HL-60/S4 treated with phorbol 12-myristate 13-acetate at 8.2 ng/mL for 4 days and 3 days (cell line): ENCODE results near the gene ERG28.
"Not testable (repeated sequence)": the region's sequence is repeated elsewhere in the genome, so short reads cannot be mapped to it uniquely, and the experiment has no call there.

Experiments used
- in situ Hi-C: fragments of 300-500 bp; cut with MboI; formaldehyde crosslinking; loops from 2 replicates; pipeline ENCODE4 v1.15.0; 2022; ENCODE audit warnings: low sequenced_read_pairs

The ERG28 gene

DNA sequence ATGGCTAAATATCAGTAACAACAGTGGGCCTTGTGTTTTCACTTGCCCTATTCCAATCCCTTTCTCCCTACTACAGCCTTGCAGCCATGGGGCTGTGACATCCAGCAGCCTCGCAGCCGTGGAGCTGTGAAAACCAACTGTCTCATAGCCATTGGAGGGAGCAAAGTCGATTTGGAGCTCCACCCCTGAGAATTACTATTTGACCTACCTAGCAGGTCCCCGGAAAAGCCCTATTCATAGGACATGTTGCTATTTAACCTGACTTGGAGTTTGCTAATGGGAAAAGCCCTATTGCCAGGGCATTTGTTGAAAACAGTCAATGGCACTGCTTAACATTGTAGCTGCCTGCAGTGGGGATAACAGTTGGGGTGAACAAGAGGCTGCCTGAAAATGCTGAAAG is 33.3 kb downstream of the ERG28 start:
- in situ Hi-C loops: no loop called here

DNA sequence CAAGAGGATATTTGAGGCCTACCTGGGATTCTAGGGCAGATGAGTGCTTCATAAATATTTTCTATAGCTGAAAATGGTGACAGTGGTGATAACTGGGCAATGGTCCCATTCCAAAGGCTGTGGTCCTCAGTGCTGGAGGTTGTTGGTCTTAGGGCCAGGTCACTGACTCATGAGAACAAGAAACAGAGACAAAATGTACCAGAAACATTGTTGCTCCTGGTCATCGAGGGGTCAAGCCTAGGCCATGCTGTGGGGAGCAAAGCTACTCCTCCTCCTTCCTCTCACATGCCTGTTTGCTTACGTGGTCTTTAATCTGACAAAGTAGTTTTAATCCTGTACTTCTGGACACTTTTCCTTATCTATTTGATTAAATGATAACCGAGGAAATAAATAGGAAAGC is 33.8 kb downstream of the ERG28 start:
- in situ Hi-C loops: no loop called here

DNA sequence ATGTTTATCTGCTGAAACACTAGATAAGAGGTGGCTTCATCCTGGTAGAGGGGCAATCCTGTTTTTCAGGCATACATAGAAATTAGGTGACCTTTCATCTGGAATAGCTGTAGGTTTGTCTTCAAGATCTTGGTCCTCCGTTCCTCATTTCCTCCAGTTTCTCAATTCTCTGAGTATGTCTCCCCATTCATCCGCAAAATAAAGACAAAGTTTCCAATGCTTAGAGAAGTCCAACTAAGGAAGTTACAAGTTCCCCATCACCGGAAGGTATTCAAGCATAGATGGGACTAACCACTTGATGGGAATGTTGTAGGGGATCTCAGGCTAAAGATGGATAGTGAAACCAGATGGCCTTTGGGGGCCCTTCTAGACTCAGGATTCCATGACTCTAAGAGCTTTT is 34.3 kb downstream of the ERG28 start:
- in situ Hi-C loops: no loop called here

DNA sequence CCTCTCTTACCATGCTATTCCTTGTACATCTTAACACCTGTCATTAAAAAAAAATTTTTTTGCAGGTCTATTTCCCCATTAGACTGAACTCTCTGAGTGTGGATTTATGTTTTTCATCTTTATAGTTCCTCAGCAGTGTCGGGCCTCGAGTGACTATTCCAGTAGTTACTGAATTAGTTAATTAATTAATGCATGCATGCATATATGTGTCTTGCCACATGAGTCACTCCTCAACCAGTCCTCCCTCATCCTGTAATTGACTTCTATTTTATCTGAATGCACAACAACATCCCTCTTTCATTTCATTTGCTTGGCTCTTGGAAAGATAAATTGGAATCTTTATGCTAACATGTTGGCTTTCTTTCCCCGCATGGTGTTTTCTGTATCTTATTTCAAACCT is 35.6 kb downstream of the ERG28 start:
- in situ Hi-C loops: no loop called here

DNA sequence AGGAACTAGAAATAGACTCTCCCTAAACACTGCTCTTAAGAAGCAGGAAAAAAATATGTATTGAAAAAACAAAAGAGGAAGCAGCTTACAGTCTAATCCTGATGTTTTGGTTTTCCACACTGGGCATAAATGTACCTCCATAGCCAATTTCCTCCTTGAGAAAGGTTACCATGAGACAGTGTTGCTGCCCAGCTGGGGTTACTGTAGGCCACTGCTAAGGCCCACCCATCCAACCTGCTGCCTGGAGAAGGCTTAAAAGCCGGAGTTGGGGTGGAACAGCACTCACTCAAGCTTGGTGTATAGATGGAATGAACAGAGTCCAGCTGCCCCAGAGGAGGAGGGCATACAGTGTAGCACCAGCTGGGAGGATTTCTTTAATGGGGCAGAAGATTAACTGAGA is 41.1 kb downstream of the ERG28 start:
- in situ Hi-C loops: no loop called here

DNA sequence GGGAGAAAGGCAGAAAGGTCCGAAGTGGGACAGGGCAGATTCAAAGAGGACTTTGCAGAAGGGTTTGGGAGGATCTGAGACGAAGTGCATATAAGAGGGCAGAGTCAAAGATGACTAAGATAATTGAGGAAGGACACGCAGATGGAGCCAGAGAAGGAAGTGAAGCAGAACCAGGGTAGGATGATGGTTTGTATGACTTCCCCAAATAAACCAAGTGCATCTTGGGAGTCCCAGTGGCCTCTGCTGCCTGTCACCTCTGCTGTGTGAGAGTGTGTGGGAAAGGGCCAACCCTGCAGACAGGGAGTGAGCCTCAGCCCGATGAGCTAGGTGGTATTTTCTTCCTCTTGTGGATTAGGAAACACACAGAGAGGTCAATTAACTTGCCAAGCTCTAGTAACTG is 45.5 kb downstream of the ERG28 start:
- in situ Hi-C loops: no loop called here

DNA sequence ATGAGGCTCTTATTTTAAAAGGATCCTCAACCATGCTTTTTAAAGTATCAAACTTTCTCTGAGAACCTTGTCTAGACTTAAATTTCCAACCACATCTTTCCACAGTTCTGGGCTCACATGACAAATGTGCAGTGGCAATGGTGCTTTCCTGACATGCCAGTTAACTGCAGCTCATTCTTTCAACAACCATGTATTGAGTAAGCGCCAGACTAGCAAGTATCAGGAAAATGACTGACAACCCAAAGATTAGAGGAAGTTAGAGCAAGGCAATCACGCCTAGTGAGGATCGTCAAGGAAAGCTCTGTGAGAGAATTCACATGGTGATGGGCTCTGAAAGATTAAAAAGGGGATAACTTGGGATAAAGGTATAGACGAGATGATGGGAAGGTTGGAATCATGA is 46.5 kb downstream of the ERG28 start:
- in situ Hi-C loops: no loop called here

DNA sequence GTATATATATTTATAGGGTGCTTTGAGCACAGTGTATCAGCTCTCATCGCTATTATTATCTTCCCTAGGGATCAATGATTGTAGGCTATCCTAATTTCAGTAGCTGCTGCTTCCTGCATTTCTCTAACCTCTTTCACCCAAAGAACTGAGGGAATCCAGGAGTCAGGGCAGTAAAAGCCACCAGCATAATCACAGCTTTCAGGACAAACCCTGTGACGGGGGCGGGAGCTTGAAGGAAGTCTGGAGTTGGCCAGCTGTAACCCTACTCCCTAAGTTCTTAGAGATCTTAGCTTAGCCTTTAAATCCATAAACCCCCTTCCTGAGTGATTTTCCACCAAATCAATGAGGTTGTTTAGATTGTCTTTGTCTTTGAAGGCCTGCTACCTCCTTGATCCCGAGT is 48.5 kb downstream of the ERG28 start:
- in situ Hi-C loops: no loop called here

DNA sequence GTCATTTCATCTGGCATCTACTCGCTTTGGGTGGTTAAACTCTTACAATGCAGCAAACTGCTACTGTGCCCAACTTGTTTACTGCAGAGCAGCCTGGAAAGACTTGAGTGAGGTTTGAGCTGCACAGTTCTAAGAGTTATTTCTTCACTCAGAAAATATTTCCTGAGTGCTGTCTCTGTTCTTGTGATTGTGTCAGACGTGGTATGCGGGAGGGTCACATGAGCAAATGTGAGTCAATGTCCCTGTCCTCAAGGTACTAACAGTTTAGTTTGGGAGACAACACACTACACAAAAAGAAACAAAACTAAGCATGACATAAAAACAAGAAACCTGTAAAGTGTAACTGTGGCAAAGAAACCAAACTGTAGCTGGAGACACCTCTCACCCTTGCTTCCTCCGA is 49.8 kb downstream of the ERG28 start:
- in situ Hi-C loops: no loop called here

DNA sequence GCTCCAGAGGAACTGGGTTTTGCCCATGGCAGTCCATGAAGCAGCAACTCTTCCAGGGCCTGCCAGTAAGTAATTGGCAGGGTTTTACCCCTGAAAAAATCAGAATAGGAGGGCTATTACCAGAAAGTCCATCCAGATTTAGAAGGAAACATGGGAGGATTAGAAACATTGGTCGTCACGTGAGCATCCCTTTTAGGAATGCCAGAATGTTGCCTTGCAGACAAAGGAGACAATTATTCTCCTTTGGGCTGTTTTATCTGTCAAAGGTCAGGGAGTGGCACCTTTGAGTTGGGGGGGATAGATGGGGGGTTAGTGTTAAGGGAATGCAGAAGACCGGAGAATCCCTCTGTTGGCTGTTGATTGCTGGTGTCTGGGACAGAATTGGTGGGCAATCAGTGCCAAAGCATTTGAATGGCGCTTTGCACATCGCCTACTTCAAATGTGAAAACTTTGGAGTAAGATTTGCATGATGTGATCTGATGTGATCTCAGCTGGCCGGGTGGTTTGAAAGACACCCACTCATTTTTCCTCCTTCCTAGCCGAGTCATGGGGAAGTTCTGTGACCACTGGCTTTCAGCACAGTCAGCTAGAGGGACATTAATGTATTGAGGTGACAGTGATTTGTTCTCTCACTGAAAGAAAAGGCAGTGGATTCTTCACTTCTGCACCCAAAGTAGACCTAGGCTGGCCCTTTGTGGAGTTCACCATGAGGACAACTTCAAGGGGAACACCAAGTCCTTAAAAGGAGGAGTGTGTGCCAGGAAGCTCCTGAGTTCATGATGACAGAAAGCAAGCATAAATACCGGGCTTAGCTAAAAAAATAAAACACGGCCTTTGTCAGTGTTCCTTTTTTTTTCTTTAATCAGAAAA is 50.8 kb downstream of the ERG28 start:
- in situ Hi-C loops: no loop called here

DNA sequence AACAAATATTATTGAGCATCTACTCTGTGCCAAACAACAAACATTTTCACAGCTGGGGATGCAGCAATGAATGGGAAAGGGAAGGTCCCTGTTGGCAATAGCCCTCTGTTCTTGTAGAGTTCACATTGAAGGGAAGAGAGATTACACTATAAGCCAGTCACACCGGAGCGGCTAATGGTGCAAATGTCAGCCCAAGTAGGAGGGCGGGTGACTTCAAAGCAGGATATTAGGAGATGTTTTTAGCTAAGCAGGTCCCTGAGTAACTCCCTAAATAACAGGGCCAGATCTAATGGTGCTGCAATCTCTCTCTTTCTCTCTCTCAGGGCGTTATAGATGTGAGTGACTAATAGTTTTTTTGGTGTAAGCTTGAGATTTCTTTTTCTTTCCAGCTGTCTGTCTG is 51.6 kb downstream of the ERG28 start:
- in situ Hi-C loops: no loop called here

DNA sequence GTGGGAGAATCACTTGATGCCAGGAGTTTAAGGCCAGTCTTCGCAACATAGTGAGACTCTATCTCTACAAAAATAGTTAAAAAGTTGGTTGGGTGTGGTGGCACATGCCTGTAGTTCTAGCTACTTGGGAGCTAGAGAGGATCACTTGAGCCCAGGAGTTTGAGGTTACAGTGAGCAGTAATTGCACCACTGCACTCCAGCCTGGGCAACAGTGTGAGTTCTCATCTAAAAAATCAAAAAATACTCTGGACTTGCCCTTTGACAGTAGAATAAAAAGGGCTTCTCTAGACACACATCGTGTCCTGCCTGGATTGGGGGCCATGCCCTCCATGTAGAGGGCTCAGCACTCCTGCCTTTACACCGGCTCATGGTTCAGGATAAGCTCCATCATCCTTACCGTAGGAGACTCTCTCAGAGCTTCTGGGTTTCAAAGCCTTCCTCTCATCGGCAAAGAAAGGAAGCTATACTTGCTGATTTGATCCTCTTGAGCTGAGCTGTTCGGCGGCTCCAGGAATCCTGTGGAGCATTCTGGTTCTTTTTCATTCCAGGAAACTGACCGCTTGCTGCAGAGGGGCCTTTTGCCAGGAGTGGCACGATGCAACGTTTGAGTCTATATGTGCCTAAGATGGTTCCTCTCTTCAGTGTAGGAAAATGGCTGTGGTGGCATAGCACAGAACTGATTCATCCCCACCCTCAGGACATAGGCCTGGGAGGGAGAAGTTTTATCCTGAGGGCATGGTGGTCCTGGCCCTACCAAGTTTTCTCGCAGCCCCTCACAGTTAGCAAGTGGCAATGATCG is 52.6 kb downstream of the ERG28 start:
- in situ Hi-C loops: no loop called here

DNA sequence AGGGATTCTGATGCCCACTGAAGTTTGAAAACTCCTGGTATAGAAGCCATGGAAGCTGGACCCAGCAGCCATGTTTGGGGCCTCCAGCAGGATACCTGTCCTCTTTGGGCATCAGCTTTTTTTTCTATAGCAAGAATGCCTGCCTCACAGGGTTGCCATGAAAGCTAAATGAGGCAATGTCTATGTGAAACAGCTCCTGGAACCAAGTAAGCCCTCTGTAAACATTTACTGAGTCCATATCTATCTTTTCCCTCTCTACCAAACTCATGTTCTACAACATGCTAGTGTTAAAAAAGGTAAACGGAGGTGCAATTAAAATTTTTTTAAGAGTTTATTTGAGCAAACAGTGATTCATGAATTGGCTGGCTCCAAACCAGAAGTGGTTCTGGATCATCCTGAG is 53.6 kb downstream of the ERG28 start:
- in situ Hi-C loops: no loop called here

DNA sequence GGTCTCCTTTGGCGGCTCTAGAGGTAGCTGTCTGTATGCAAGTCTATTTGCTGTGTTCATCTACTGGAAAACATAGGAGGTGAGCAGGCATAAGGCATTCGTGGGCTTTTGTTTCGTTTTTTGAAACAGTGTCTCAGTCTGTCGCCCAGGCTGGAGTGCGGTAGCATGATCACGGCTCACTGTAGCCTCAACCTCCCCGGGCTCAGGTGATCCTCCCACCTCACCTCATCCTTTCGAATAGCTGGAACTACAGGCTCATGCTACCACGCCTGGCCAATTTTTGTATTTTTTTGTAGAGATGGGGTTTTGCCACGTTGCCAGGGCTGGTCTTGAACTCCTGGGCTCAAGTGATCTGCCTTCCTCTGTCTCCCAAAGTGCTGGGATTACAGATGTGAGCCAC is 54.8 kb downstream of the ERG28 start:
- in situ Hi-C loops: no loop called here

DNA sequence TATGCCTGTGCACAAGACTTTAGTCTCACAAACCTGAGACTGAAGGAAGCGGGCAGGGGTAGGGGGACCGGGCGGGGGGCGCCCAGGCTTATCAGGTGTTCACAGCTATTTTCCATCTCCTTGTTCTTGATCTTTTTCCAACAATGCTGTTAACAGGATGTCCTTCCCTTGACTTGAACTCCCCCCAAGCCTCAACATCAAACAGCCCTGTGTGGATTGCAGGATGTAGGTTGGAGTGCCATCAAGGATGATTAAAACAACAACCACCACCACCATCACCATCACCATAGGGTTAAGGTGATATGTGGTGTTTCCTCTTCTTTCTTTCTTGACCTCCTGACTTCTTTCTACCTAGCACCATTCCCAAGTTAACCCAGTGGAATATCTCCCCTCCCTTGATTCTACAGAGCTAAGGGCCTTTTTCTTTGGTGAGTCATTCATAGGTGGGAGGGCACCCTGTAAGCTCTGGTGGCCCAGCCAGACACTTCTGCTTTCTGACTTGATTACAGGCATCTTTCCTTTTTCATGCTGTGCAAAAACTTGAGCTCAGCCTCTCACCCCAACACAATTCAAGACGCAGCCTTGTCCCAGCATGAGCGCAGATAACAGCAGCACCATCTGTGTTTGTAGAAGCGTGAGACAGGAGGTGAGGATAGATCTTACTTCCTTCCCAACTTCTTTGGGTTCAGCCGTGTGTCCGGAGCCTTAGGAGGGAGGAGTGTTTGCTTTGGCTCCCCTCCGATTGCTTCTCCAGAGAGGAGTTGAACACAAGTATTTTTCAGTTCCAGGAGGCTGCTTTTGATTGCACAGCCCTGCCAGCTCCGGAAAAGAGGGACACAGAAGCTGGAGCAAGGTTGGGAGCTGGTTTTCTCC is 55.5 kb downstream of the ERG28 start:
- in situ Hi-C loops: no loop called here

DNA sequence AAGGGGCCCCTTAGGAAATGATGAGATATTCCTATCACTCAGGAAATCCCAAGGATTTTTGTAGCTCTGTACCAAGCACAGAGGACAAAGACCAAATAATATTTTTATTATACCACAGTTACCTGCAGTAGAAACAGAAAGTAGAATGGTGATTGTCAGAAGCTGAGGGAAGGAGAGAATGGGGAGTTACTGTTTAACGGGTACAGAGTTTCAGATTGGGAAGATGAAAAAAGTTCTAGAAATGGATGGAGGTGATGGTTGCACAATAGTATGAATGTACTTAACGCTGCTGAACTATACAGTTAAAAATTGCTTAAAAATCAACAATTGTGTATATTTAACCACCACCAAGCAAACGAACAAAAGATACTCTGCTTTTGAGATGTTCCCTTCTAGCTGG is 58.2 kb downstream of the ERG28 start:
- in situ Hi-C loops: no loop called here

DNA sequence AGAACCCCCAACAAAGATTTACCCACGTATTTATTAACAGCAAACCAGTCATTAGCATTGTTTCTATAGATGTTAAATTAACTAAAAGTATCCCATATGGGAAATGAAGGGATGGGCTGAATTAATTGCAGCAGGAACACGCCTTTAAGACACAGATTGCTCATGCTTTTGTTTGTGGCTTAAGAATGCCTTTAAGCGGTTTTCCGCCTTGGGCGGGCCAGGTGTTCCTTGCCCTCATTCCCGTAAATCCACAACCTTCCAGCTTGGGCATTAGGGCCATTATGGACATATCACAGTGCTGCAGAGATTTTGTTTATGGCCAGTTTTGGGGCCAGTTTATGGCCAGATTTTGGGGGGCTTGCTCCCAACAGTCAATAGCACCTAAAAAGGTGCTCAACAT is 59.6 kb downstream of the ERG28 start:
- in situ Hi-C loops: not testable (repeated sequence)

DNA sequence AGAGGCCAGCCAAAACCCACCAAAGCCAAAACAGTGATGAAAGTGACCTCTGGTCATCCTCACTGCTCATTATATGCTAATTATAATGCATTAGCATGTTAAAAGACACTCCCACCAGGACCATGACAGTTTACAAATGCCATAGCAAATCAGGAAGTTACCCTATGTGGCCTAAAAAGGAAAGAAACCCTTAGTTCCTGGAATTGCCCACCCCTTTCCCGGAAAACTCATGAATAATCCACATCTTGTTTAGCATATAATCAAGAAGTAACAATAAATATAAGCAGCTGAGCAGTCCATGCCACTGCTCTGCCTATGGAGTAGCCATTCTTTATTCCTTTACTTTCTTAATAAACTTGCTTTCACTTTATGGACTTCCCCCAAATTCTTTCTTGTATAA is 60.6 kb downstream of the ERG28 start:
- in situ Hi-C loops: not testable (repeated sequence)
